NCI-H1092 (cell line): Measurements from ENCODE around the gene RARG.
"Not testable (repeated sequence)": the region's sequence is repeated elsewhere in the genome, so short reads cannot be mapped to it uniquely, and the experiment has no call there.

Experiments used
- DNase-seq: peaks from one replicate; lab custom pipeline; 2025; lab: John Stamatoyannopoulos, UW

RARG gene

DNA sequence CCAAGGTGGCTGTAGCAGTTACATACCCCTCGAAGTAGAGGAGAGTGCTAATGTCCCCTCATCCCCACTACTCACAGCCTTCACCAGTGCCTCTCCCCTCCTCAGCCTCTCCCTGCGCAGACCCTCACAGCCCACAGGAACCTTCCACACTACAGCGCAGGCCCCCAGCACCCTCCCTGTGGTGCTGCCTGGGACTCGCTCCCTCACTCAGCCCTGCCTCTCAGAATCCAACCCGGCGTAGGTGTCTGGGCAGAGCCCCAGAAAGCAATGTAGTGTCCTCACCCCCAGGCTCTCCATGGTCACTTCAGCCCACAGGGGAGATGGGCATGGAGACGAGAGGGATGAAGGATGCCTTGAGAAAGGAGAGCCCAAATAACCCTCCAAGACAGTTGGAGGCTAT is 62.4 kb downstream of the RARG start:
- no peak for DNase-seq

DNA sequence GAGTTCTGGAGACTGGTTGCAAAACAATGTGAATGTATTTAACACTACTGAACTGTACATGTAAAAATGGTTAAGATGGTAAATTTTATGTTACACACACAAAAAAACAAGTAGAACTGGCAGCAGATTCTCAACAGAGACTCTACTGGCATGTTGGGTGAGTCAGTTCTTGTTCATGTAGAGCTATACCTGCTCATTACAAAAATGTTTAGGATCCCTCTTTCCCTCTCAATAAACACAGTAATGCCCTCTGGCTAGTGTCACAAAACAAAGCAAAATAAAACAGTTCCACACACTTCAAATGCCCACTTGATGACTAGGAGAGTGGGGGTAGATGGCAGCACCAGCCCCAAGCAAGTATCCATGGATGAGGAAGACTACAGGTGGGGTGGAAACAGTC is 65.2 kb downstream of the RARG start:
- DNase-seq: no peak

GRCh38 chr12:53163008-53163407 is 69.0 kb downstream of the RARG start:
- DNase-seq: not testable (repeated sequence)

- DNase-seq: no peak
Measured at GRCh38 chr12:53161119-53161911, 70.7 kb downstream of the RARG start.

GRCh38 chr12:53160673-53161072 is 71.3 kb downstream of the RARG start:
- no peak for DNase-seq
